Activated CD8-positive, alpha-beta memory T cell treated with anti-CD3 and anti-CD28 coated beads, Interleukin-2, amount 50 U/mL, for 1 hour (primary cell): Measurements from ENCODE around the gene SBF2.
"Not testable (repeated sequence)": the region's sequence is repeated elsewhere in the genome, so short reads cannot be mapped to it uniquely, and the experiment has no call there.

Experiments
- DNase-seq: peaks from one replicate; pipeline ENCODE4 v3.0.0-alpha.2; 2020; ENCODE audit errors: extremely low read depth

SBF2 gene

DNA sequence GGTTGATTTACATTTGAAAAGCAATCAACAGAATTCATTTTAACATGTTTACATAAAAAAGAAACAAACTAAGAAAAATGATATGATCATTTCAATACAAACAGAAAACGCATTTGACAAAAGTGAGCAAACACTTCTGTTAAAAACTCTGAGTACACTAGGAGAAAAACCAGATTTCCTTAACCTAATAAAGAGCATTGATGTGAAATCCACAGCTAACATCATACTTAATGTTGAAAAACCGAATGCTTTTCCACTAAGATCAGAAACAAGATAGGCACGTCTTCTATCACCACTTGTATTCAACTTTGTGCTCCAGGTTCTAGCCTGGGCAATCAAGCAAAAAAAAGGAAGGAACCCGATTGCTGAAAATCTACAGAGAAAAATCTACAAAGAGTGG is 227.6 kb downstream of the SBF2 start:
- no peak for DNase-seq

DNA sequence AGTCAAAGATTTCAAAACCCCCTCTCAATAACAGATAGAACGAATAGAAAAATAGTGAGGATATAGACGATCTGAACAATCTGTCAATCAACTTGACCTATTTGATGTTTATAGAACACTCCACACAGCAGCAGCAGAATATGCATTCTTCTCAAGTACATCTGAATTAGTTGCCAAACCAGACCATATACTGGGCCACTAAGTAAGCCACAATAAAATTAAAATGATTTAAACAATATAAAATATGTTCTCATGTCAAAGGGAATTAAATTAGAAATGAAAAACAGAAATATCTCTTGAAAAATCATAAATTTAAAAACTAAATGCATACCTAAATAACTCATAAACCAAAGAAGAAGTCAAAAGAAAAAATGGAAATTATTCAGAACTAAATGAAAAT is 229.2 kb downstream of the SBF2 start:
- no peak for DNase-seq

DNA sequence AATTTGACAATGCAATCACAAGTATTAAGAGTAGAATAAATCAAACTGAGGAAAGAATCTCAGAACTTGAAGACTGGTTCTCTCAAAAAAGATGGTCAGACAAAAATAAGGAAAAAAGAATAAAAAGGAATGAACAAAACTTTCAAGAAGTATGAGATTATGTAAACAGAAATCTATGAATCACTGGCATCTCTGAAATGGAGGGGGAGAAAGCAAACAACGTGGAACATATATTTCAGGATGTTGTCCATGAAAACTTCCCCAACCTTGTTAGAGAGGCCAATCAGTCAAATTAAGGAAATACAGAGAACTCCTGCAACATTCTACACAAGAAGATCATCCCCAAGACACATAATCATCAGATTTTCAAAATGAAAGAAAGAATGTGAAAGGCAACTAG is 235.7 kb downstream of the SBF2 start:
- DNase-seq, result no peak

DNA sequence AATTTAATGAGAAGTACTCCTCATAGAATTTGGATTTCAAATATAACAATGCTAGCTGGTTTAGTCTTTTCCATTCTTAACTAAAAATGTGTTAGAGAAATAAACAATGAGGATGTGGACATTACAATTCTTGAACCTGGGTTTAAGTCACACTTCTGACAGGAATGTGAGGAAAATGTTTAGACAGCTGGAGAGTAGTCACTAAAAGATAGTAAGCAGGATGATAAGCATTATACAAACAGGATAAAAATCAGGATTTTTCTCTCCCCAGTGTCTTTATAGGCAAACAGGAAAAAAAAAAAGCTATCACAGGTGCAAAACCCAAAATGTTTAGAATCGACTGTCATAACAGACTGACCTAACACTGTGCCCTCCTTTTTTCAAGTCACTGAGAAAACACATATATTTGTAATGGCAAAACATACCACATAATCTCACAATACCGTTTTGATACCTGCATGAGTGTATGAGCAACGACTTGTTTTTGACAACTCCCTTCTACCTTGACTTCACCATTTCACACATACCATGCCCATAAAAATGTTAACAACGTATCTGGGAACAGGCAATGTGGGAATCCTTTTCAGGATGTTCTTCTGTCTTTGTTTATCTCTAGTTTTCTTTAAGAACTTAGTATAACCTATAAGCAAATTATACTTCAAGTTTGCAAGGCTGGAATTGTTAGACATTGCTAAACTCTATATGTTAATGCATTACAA is 242.0 kb downstream of the SBF2 start:
- DNase-seq, result no peak

DNA sequence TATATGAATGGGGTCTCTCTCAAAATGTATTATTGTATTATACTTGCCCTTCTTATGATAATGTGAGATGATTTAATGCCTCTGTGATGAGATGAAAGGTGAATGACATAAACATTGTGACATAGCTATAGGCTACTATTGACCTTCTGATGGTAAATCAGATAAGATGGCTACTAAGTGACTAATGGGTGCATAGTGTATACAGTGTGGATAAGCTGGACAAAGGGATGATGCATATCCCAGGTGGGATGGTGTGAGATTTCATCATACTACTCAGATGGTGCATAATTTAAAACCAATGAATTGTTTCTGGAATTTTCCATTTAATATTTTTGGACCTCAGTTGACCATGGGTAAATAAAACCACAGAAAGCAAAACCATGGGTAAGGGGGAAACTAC is 243.5 kb downstream of the SBF2 start:
- DNase-seq, result no peak

DNA sequence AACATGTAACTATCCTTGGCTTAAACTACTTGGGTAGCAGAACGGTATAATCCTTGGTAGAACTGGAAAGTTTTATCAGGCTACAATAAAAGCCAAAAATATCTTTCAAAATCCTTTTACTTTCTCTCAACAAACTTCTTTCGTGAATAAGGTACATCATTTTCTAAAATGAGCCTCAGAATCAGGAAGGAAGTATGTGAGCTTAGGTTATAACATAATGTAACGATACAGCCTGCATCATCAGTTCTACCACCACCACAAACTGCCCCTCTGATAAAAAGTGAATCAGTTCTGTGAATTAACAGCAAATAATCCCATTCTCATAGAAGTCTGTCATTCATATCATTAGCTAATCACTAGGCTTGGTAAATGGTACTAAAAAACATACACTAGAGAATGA is 244.3 kb downstream of the SBF2 start:
- DNase-seq, result no peak

DNA sequence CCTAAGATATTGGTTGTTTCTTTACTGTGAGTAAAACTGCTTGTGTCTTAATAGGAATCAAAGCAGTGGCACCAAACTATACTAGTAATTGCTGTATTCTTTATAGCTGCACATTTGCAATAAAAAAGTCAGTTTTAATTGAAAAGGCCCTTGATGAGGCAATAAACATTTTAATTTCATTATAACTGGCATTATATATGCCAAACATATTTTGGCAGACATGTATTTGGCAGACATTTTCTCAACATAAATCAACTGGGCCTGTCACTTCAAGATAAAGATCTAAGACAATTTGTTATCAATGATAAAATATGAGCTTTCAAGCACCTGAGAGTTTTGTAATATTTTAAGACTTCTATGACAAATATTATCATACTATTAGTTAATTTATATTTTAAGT is 245.7 kb downstream of the SBF2 start:
- no peak for DNase-seq

DNA sequence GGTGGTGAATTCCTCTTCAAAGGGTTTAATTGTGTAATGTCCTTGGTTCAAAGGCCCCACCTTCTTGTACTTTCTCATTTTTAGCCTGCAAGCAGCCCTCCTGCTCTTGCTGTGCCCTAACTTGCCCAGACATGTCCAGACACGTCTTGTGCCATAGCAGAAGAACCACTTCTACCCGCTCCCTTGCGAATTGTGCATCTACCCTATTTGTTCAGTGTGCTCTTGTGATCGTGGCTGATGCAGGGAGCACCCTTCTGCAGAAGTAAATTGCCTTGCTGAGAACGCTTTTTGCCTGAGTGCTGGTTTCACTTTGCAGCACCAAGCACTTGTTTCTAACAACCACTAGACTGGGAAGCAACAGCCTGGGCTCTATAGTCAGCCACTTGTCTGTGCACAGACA is 249.4 kb downstream of the SBF2 start:
- no peak for DNase-seq

DNA sequence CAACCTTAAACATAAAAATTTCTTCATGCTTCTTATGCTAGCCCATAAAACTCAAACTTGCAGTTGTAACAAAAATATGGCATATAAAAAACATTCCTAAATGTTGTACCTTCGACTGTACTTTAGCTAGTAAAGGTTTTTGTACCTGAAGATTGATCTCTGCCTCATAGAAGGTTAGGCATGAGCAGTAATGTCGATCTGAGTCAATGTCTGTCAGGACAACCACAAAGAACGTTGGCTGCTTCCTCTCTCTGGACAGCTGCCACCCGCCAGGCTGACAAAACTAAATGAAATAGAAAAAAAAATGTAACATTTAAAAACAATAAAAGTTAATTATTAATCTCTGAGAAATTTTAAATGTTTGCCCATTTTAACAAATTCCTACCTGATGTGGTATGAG is 251.3 kb downstream of the SBF2 start:
- no peak for DNase-seq

DNA sequence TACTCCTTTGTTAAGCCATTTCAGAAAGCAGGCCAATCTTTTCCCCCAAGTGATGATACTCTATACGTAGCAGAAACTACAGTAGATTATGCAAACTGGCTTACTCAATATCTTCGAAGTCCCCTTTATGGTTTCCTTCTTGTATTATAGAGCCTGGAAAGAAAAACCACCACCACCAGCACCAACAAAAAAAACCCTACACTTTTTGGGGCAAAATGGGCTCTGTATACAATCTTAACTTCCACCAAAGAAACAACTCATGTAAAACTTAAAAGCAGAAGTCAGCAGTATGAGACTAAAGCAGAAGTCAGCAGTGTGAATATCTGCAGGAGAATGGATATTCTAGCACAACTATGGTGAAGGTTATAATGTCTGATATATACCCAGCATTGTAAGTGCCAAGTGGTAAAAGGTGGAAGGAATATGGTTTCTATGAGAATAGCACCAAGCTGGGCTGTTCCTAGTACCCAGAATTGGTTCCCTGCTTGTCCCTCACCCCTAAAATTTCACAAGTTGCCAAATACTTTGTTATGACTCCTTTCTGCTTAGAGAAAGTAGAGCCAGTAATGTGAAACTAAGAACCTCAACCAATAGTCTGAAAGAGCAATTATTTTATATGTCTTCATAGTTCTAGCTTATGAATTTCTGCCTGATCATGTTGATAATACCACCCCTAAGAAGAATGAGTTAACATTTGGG is 252.1 kb downstream of the SBF2 start:
- DNase-seq, result no peak

DNA sequence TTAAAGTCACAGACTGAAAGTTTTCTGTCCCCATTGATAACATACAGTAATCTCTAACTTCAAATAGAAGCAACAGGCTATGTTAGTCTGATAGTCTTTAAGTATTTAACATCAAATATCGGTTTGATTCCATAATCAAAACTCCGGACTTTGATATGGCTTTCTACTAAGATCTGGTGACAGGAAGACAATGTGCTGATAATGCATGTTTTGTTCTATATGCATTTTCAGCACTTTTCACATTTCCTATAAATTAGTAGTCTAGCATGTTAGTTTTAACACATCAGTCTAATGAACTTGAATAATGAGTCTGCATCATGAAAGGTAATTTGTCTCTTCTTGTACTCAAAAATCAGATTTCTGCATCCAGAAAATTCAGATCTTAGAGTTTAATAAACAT is 252.7 kb downstream of the SBF2 start:
- DNase-seq, result no peak

DNA sequence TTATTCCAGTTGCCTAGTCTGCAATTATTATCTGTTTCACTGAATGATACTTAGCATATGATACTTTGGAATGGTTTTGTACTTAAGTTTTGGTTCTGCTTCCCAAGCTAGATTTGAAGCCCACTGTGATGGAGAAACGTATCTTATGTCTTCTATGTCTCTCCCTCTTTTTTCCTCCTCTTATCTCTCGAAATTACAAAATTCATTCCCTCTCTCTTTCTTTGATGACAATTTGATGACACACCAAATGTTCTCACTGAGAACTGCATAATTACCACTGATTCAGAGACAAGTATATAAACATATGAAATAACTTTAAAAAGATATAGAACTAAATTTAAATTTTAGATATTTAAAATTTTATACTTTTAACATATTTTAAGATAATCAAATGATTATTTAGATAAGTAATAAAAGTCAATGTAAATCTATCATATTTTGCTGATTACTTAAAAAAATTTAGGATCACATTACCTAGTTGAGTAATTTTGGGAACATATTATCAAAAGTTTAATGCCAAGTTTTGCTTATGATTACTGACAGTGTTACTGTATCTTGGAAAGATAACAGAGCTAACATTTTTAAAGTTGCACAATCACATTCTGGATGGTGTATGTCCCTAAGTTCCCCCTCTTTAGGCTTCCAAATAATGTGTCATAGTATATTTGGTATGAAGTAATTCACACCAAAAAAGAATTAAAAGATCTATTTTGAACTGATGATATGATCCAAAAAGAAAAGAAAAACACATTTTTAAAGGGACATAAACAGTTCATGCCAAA is 255.3 kb downstream of the SBF2 start:
- DNase-seq, result no peak

DNA sequence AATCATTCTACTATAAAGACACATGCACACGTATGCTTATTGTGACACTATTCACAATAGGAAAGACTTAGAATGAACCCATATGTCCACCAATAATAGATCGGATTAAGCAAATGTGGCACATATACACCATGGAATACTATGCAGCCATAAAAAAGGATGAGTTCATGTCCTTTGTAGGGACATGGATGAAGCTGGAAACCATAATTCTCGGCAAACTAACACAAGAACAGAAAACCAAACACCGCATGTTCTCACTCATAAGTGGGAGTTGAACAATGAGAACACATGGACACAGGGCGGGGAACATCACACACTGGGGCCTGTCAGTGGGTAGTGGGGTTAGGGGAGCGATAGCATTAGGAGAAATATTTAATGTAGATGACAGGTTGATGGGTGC is 258.1 kb downstream of the SBF2 start:
- not testable (repeated sequence) for DNase-seq

DNA sequence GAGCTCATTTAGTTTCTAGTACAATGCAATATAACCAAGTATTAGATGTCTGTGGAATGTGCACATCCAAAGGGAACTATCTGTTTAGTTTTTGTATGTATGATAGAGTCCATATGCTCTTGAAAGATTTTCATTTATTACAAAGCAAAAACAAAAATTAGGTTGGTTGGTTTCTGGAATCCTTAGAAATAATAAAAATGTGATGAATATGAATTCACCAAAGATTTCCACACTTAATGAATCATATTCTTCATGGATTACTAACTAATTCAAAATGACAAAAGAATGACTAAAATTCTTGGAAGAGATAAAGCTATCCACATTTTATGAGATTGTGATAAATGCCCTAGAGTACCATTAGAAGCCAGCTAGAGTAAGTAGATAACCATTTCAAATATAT is 261.1 kb downstream of the SBF2 start:
- no peak for DNase-seq

DNA sequence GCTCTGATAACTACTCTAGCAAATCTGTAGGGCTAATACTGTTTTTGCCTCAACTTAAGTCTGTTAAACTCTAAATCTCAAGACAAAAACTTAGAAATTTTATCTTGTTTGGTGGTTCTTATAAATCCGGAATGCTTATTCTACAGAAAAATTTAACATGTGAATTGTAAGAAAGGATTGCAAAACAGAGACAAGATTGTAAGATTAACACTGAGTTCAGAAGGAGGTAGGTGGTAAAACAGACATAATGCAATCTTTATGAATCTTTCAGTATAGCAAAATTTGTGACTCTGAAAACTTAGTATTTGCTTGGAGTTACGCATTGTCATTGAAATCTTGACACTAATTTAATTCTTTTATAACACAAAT is 263.9 kb downstream of the SBF2 start:
- DNase-seq, result no peak

DNA sequence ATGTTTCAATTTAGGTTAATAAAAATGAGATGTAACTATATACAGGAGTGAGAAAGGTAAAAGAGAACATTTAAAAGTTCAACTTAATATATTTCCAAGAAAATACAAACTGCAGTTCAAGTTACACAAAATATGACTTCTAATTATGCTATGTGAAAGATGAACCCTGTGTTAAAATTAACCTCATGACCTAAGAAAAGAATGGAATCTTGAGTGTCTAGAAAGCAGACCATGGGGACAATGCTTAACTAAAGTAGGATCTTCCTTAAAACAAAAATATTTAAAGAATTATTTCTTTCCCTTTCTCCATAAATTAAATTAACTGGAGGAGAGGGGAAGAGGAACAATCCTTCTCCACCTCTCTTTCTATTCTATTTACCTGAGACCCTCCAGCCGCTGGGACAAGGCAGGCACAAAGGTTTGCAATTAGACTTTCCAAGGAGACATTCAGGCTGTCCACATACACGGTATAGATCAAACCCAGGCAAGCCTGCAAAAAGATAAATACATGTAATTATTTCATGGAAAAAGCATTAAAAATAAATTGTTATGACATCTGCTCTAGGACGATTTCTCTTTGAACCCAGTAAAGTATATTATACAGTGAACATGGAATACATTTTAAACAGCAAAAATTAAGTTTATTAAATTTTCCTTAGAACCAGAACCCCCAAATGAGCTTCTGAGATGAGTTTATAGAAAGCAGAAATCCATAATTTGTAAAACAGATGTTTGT is 264.5 kb downstream of the SBF2 start:
- no peak for DNase-seq

DNA sequence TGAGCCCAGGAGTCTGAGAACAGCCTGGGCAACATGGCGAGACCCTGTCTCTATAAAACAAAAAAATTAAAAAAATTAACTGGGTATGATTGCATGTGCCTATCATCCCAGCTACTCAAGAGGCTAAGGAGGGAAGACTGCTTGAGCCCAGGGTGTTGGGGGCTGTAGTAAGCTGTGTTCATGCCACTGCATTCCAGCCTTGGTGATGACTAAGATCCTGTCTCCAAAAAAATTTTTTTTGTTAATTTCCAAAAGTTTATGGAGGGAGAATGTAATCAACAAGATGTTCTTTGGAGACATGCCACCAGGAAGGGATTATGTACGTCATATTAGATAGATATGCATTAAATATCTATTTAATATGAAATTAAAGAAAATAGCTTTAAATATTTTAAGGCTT is 267.5 kb downstream of the SBF2 start:
- DNase-seq, result no peak

DNA sequence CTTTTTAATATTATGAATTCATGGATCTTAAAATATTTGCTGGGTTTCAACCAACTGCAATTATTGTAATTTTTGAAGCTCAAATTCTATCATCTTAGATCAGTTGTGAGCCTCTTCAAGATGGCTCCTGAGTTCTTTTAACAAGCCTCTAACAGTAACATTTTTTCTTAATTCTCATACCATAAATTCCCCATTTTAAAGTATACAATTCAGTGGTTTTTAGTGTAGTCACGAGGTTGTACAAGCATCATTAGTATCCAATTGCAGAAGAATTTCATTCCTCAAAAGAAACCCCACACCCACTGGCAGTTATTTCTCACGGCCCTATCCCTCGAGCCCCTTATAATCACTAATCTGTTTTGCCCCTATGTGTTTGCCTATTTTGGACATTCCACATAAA is 270.8 kb downstream of the SBF2 start:
- no peak for DNase-seq

DNA sequence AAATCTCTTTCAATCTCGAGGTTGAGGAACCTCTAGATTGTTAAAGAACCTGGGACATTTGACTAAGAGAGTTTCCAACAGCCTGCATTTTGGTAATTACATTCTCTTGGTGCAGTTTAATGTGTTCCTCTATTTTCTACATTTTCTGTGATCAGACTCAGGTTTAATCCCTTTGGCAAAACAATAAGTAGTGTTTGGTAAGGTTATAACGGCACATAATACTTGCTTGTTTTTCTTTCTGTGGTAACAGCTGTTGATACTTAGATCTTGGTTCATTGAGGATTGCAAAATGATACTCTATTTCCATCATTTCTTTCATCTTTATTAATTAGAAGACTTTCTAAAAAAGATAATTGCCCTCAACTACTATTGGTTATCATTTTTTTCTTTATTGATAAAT is 271.3 kb downstream of the SBF2 start:
- DNase-seq, result no peak

DNA sequence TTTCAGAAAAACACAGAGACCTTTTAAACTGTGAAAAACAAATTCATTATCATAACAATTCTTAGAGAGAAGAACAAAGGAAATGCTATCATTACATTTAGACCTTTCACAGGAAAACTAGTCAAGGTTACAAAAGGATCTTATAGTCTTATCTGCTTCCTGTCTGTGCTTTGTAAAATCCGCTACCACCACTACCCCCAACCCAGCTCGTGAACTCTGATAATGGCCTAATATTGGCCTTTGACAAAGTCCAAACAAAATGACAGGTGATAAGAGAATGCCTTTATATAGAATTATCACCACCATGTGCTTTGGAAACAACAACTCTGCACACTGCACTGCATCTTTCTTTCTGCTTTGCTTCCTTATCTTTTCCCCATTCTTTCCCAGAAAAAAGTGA is 272.5 kb downstream of the SBF2 start:
- no peak for DNase-seq

DNA sequence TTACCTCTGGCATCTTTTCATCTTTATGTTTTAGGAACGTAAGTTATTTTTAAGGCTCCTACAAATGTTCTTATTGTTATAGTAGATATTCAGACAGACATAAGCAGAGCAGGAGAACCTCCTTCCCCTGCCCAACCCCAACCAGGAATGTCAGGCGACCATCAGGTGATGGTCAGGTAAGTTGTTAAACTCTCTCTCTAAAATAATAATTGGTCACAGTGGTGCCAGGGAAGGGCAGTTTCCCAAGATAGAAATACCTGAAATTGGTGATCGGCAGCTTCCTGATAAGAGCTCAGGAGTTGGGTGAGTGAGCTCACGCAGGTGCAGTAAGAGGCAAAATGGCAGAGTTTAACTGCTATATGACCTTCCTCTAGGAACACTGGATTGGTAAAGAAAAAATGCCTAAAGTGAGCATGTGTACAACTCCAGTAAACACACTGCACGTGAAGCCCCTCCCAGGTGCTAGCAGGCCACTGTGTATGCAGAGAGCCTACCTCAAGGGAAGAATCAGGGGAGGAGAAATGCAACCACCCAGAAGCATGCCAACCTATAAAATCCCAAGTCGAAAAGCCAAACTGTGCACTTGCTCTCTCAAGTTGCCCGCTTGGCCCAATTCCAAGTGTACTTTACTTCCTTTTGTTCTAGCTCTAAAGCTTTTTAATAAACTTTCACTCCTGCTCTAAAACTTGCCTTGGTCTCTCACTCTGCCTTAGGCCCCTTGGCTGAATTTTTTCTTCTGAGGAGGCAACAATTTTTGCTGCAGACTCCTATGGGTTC is 273.9 kb downstream of the SBF2 start:
- no peak for DNase-seq

DNA sequence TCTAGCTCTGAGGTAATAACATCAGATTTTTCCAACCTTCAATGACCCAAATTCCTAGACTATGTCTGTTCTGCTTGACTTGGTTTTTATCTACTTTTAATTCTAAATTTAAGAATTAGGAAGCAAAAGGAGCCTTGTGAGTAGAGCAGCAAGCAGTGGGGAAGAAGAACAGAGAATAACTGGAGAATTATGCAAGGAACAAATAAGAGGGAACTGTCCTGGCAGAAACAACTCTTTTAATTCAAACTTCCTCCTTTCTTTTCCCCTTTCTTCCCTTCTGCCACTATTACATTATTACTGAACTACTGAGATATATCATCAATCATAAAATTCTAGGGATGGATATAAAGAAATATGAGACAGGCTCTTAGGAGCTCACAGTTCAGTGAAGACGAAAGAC is 276.1 kb downstream of the SBF2 start:
- no peak for DNase-seq
